GM19240 (cell line): ENCODE results near the gene TRIP13.
"Not testable (repeated sequence)": the region's sequence is repeated elsewhere in the genome, so short reads cannot be mapped to it uniquely, and the experiment has no call there.

Experiments used
- DNase-seq: peaks from one replicate; pipeline ENCODE4 v3.0.0; 2011; ENCODE audit warnings: low spot score; ENCODE audit not compliant: insufficient read length

The TRIP13 gene

DNA sequence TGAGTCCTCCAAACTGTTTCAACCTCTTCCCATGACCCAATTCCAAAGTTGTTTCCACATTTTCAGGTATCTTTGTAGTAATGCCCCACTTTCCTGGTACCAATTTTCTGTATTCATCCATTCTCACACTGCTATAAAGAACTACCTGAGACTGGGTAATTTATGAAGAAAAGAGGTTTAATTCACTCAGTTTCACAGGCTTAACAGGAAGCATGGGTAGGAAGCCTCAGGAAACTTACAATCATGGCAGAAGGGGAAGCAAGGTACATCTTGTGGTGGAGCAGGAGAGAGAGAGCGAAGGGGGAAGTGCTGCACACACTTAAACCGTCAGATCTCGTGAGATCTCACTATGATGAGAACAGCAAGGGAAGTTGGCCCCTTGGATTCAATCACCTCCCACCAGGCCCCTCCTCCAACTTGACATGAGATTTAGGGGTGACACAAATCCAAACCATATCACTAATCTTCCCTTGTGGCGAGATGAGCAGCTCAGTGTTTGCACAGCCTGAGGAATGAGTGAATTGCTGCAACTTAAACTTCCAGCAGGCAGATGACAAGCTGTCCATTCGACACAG, 42.9 kb downstream of the TRIP13 start:
- no peak for DNase-seq

- DNase-seq = no peak
Measured at GRCh38 chr5:936149-937144, 43.8 kb downstream of the TRIP13 start.

GRCh38 chr5:937151-937924, 44.7 kb downstream of the TRIP13 start:
- DNase-seq = no peak

DNA sequence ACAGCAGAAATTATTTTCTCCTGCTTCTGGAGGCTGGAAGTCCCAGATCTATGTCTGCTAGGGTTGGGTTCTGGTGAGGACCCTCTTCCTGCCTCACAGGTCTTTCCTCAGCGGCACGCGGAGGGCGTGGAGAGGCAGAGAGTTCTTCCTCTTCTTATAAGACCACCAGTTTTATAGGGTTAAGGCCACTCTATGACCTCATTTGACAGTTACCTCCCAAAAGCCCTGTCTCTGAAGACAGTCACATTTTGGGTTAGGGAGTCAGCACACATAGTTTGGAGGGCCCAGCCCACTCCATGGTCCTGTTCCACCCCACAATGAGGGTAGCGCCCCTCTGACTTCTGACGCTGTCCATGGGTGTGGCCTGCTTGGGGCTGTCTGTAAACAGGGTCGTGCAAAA, 46.7 kb downstream of the TRIP13 start:
- DNase-seq = no peak

DNA sequence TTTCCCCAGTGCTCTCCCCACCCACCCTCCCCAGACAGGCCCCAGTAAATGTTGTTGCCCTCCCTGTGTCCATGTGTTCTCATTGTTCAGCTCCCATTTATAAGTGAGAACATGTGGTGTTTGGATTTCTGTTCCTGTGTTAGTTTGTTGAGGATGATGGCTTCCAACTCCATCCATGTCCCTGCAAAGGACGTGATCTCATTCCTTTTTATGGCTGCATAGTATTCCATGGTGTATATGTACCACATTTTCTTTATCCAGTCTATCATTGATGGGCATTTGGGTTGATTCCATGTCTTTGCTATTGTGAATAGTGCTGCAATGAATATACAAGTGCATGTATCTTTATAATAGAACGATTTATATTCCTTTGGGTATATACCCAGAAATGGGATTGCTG, 48.1 kb downstream of the TRIP13 start:
- DNase-seq = not testable (repeated sequence)

DNA sequence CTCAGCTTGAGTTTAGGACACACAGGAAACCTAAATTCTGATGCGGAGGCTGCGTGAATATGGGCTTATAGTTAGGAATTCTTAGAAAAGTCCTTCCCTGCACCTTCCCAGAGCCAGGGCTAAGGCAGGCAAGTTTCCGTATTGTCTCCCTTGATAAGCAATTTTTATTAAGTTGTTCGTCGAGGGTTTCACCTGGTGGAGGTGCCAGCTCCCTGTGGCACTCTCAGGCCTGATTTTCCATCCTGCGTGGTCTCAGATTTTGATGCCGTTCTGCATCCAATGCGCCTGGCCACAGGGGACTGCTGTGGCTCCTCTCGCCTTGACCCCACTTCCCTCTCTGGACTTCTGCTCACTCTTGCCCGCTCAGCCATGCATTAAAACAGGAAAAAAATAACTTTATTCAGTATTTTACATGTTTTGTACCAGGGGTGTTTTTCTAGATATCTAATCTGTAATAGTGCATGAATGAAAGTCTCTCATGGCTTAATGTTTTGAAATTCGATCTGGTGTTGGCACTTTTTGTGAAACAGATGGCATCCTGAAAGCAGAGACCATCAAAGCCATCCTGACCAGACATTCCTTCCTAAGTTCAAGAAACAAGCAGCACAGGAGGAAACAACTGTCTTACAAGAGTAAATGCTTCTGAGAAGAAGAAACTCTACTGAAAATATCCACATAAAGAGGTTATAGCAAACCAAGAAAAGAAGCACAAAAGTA, 50.7 kb downstream of the TRIP13 start:
- no peak for DNase-seq

- DNase-seq = no peak
Measured at GRCh38 chr5:943918-944620, 51.4 kb downstream of the TRIP13 start.

DNA sequence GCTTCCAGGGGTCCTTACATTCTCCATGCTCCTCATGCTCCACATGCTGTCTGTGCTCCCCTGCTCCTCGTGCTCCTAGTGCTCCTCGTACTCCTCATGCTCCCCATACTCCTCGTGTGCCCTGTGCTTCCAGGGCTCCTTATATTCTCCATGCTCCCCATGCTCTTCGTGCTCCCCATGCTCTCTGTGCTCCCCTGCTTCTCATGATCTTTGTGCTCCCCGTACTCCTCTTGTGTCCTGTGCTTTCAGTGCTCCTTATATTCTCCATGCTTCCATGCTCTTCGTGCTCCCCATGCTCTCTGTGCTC, 51.9 kb downstream of the TRIP13 start:
- no peak for DNase-seq

DNA sequence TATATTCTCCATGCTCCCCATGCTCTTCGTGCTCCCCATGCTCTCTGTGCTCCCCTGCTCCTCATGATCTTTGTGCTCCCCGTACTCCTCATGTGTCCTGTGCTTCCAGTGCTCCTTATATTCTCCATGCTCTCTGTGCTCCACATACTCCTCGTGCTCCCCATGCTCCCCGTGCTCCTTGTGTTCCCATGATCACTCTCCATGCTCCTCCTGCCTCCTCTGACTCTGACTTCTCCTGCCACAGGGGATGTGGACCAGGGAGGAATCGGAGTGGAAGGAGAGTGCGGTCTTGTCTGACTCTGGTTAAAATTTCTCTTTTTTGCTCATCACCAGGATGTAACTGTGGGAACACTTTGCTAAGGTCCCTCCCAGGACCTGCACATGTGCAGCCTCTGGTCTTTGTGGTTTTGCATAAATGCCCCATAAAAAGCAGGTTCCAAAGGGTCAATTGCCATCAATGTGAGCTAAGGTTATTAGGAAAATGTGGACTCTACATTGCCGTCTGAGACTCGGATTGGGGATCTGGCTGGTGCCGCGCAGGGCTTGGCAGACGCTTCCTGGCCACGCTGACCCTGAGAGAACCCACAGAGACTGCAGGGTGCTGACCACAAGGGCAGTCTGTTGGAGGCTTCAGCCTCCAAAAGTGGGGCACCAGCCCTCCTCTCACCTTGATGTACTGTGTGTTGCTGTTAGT, 52.5 kb downstream of the TRIP13 start:
- DNase-seq = no peak

- DNase-seq = no peak
Measured at GRCh38 chr5:945691-946551, 53.2 kb downstream of the TRIP13 start.

GRCh38 chr5:946720-947625, 54.3 kb downstream of the TRIP13 start:
- DNase-seq = no peak

DNA sequence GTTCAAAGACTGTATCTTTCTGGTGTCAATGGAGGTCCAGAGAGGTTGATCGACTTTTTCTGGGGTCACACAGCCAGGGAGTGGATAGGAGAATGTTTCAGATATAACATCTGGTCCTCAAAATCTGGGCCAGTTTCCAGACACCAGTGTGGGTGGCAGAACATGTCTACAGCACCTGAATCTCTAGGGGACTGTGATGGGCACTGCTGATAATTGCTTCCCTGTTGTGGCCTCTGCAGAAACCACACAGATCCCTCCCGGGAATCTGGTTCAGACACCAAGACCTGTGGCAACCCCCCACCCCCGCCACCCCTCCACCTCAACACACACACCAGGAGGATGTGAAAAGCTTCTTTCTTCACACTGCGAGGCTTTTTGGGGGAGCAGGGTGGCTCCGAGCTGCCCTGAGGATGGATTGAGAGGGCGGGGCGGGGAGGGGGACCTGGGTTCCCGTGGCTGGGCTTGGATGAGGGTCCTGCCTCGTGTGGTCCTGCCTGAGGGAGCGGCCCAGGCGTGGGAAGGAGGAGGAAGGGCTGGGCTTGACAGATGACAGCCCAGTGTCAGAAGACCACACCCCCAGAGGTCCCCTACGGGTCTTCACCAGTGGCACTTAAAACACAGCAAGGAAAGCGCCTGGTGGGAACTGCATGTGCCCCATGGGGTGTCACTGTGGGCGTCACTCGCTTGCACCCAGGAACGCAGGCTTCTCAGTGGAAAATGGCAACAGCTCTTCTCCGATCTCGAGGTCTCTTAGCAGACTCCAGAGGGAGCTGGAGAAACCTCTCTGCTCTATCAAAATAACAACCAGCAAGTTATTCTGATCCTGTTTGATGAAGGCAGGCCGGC, 55.2 kb downstream of the TRIP13 start:
- no peak for DNase-seq

- DNase-seq = no peak
Measured at GRCh38 chr5:948472-949274, 56.0 kb downstream of the TRIP13 start.

- DNase-seq = no peak
Measured at GRCh38 chr5:949275-949543, 56.5 kb downstream of the TRIP13 start.

- no peak for DNase-seq
Measured at GRCh38 chr5:949815-950560, 57.3 kb downstream of the TRIP13 start.

DNA sequence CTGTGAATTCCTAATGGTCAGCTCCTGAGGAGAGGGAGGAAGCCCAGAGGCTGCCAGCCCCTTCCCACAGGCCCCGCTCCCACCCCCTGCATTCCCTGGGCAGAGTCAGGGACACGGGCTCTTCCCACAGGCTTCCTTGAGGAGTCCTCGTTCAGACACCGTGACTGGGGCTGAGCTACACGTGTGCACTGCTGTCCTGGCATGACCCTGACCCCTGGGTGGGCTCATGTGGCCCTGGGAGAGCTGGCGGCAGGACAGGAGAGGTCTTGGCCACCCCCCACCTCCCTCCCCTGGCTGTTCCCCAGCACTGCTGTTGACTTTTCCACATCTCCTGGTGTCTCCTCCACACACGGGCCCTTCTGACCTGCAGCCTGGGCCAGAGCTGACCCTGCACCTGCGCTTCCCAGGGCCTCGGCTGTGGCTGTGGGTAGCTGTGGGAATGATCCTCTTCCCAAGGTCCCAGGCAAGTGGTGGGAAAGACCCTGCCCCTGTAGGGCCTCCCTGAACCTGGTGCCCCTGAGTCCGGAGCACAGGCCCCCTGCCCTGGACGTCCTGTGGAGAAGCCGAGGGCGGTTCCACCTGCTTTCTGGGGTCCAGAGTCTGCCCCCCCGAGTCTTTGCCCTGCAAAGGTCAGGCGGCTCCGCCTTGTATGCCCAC, 59.4 kb downstream of the TRIP13 start:
- DNase-seq = no peak
